ENCODE data around the gene EXOSC2. TPM values are rescaled to one million over a fixed set of nuclear protein-coding genes. Genes with fewer than 3 reads are reported as not detected.
A peak's percentile ranks its signal among the peaks of the same experiment; 100 is the strongest.

EXOSC2 gene
- total RNA-seq, 1 experiment from 2014 or later = 71.5 TPM

DNA sequence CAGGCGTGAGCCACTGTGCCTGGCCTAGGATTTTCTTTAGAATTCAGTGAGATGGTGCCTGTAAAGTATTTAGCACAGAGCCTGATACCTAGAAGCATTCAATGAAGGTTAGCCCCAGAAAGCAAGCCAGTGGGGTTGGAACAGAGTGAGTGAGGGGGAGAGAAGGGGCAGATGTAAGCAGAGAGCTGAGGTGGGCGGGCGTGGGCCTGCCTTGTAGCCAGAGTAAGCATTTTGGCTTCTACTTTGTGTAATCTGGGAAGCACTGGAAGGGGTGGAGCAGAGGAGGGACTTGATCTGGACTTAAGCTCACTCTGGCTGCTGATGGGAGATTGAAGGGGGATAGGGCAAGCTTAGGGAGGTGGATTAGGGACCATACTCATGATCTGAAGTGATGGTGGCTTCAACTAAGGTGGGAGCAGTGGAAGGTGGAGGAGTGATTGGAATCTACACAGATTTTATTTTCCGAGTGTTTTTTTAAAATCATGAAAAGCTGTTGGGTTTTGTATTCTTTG lies 2.6 kb downstream of the EXOSC2 start (continued):
- TF ChIP-seq RAD21 (IDR thresholded peaks at IDR 0.05; ENCODE audit: low read depth) (no peak), SRF (IDR thresholded peaks at IDR 0.05; ENCODE audit: low read depth) (no peak)

GRCh38 chr9:130696996-130697395 lies 3.4 kb downstream of the EXOSC2 start:
- Histone ChIP-seq H3K9me3 (ENCODE audit: control insufficient read depth in 1 of 2, insufficient read depth in 1 of 2, low read depth in 1 of 2, low read length in 2 of 2) (peaks cover 0 to 3% of the 10 kb centered on the region in 2 experiments; a peak in 1 of 4 replicates), H3K9me2 (ENCODE audit: insufficient read depth) (no peaks in the 10 kb centered on the region), H3K4me2 (ENCODE audit: low read length) (no peak overlapping the region), H3K27me3 (ENCODE audit: insufficient read depth, low read length) (no peaks in the 10 kb centered on the region), H3K79me2 (ENCODE audit: insufficient read depth, low read length) (peaks cover 78% of the 10 kb centered on the region), H3K36me3 (ENCODE audit: control insufficient read depth in 1 of 2, insufficient read depth in 2 of 2, low read length in 2 of 2) (peaks cover 51 to 55% of the 10 kb centered on the region in 2 experiments; a peak in 3 of 4 replicates), H3K4me1 (ENCODE audit: control insufficient read depth in 1 of 2, insufficient read depth in 2 of 2, low read length in 2 of 2) (peaks cover 3 to 23% of the 10 kb centered on the region in 2 experiments), H3K4me3 (replicated peaks in 1 of 2; ENCODE audit: low read depth in 1 of 2, low read length in 2 of 2) (no peak overlapping the region), H3K27ac (ENCODE audit: low read depth, low read length) (no peak overlapping the region), H4K20me1 (ENCODE audit: insufficient read depth) (peaks cover 13% of the 10 kb centered on the region; the same call in 1 of the 2 replicates), H2AFZ (ENCODE audit: low read depth, low read length, poor library complexity, severe bottlenecking) (no peak overlapping the region), H3K9ac (ENCODE audit: low read length) (no peak overlapping the region)
- TF ChIP-seq EZH2 (IDR thresholded peaks at IDR 0.05) (no peak), ZFX (IDR thresholded peaks at IDR 0.05) (no peak)
- ATAC-seq (no peak), DNase-seq (ENCODE audit: low read depth, low spot score) (no peak)
- ChIA-PET CTCF (no interaction called here), RAD21 (ENCODE audit: low non-redundant PET in 1 of 2, low total read pairs in 2 of 2, uncharacterized antibody in 2 of 2, unreplicated experiment in 2 of 2) (no interaction called here), POLR2A (no interaction called here)
- intact Hi-C loops (cut with micrococcal nuclease) = no loop called here
- no TSS peak for BruUV-seq (replicated peaks)

- Histone ChIP-seq H3K9me2 (ENCODE audit: insufficient read depth) (no peaks in the 10 kb centered on the region), H4K20me1 (ENCODE audit: insufficient read depth) (peaks cover 18% of the 10 kb centered on the region), H3K4me3 (replicated peaks in 1 of 2; ENCODE audit: low read depth in 1 of 2, low read length in 2 of 2) (no peak overlapping the region), H3K27ac (ENCODE audit: low read depth, low read length) (no peak overlapping the region; the same call in 1 of the 2 replicates), H3K9ac (ENCODE audit: low read length) (no peak overlapping the region), H3K9me3 (ENCODE audit: control insufficient read depth in 1 of 2, insufficient read depth in 1 of 2, low read depth in 1 of 2, low read length in 2 of 2) (no peaks in the 10 kb centered on the region), H3K4me2 (ENCODE audit: low read length) (no peak overlapping the region), H2AFZ (ENCODE audit: low read depth, low read length, poor library complexity, severe bottlenecking) (no peak overlapping the region), H3K36me3 (ENCODE audit: control insufficient read depth in 1 of 2, insufficient read depth in 2 of 2, low read length in 2 of 2) (peaks cover 64 to 69% of the 10 kb centered on the region in 2 experiments), H3K27me3 (ENCODE audit: insufficient read depth, low read length) (no peaks in the 10 kb centered on the region), H3K79me2 (ENCODE audit: insufficient read depth, low read length) (peaks cover 93% of the 10 kb centered on the region), H3K4me1 (ENCODE audit: control insufficient read depth in 1 of 2, insufficient read depth in 2 of 2, low read length in 2 of 2) (peaks cover 3 to 17% of the 10 kb centered on the region in 2 experiments)
- RAD21 ChIA-PET (ENCODE audit: low non-redundant PET in 1 of 2, low total read pairs in 2 of 2, uncharacterized antibody in 2 of 2, unreplicated experiment in 2 of 2) = no interaction called here
- ATAC-seq = peak; percentile 18; the same call in 1 of the 2 replicates
- POLR2A ChIA-PET = no interaction called here
- no peak for DNase-seq (ENCODE audit: low read depth, low spot score)
- intact Hi-C loops (cut with micrococcal nuclease) = no loop called here
- CTCF ChIA-PET = interaction anchor here (1.4 kb wide), 1 partner anchor 166 kb away, joined by 5 read pairs; no protein-coding TSS in a partner anchor
- TF ChIP-seq ZBTB33 (IDR thresholded peaks at IDR 0.05; ENCODE audit: extremely low read depth, insufficient replicate concordance, low read length) (no peak), TCF7L2 (IDR thresholded peaks at IDR 0.05; ENCODE audit: borderline replicate concordance, extremely low read depth, insufficient read depth, insufficient read length) (no peak), POLR2AphosphoS5 (IDR thresholded peaks at IDR 0.05; ENCODE audit: low read depth, low read length) (no peak), SIN3A (IDR thresholded peaks at IDR 0.05; ENCODE audit: low read depth) (no peak), YY1 (IDR thresholded peaks at IDR 0.05; ENCODE audit: extremely low read depth, insufficient replicate concordance, low read depth, low read length) (no peak), JUND (IDR thresholded peaks at IDR 0.05) (no peak), RAD21 (IDR thresholded peaks at IDR 0.05; ENCODE audit: low read depth) (no peak), EZH2 (IDR thresholded peaks at IDR 0.05) (no peak), SP1 (IDR thresholded peaks at IDR 0.05; ENCODE audit: low read depth) (no peak), CBX3 (IDR thresholded peaks at IDR 0.05; ENCODE audit: low read depth) (no peak), ZFX (IDR thresholded peaks at IDR 0.05) (no peak), EZH2phosphoT487 (IDR thresholded peaks at IDR 0.05; ENCODE audit: borderline replicate concordance) (no peak)
- BruUV-seq (replicated peaks) = no TSS peak
Observed at GRCh38 chr9:130698514-130698913, 4.9 kb downstream of the EXOSC2 start.
